ENCODE data around the gene TYW3. TPM values are rescaled to one million over a fixed set of nuclear protein-coding genes. Genes with fewer than 3 reads are reported as not detected.

The TYW3 gene
- total RNA-seq, 1 experiment from 2014 or later, result 31.3 TPM

DNA sequence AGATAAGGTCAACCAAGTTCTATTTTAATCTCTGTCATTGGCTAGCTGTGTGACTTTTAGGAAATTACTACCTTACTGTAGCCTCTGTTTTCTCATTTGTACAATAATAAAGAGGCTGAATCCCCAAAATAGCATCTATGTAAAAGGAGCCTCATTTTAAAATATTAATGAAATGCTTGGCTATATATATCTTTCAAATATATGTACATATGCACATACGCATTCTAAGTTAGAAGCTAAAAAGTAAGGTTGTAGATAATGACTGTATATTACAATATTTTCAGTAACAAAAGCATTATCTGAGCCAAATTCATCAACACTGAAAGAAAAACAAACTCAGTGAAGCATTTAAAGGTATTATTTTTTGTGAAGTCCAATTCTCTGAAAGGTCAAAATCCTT, 44.6 kb downstream of the TYW3 start:
- no TSS peak for BruUV-seq (replicated peaks)
- DNase-seq, result no peak
- no peaks in the 10 kb centered on the region for H3K27me3 Mint-ChIP-seq (ENCODE audit: unreplicated experiment)
- CTCF ChIA-PET, result interaction anchor here (0.9 kb wide), 1 partner anchor 377 kb away, joined by 3 read pairs; no protein-coding TSS in a partner anchor
- no peaks in the 10 kb centered on the region for H3K9me3 Mint-ChIP-seq (ENCODE audit: low read depth, unreplicated experiment)
- H3K4me3 Mint-ChIP-seq (ENCODE audit: low read depth, unreplicated experiment), result no peak overlapping the region
- H3K36me3 Mint-ChIP-seq (ENCODE audit: insufficient read depth, unreplicated experiment), result no peaks in the 10 kb centered on the region
- TF ChIP-seq, protein P1, sequence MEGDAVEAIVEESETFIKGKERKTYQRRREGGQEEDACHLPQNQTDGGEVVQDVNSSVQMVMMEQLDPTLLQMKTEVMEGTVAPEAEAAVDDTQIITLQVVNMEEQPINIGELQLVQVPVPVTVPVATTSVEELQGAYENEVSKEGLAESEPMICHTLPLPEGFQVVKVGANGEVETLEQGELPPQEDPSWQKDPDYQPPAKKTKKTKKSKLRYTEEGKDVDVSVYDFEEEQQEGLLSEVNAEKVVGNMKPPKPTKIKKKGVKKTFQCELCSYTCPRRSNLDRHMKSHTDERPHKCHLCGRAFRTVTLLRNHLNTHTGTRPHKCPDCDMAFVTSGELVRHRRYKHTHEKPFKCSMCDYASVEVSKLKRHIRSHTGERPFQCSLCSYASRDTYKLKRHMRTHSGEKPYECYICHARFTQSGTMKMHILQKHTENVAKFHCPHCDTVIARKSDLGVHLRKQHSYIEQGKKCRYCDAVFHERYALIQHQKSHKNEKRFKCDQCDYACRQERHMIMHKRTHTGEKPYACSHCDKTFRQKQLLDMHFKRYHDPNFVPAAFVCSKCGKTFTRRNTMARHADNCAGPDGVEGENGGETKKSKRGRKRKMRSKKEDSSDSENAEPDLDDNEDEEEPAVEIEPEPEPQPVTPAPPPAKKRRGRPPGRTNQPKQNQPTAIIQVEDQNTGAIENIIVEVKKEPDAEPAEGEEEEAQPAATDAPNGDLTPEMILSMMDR (IDR thresholded peaks at IDR 0.05; ENCODE audit: unreplicated experiment), result no peak
- H3K4me1 Mint-ChIP-seq (ENCODE audit: low read depth, unreplicated experiment), result no peaks in the 10 kb centered on the region
- intact Hi-C loops (cut with micrococcal nuclease; ENCODE audit: unreplicated experiment), result loop anchor here (10.0 kb wide), 1 partner anchor 187 kb away; no protein-coding TSS in a partner anchor
- H3K27ac Mint-ChIP-seq (ENCODE audit: unreplicated experiment), result no peak overlapping the region

DNA sequence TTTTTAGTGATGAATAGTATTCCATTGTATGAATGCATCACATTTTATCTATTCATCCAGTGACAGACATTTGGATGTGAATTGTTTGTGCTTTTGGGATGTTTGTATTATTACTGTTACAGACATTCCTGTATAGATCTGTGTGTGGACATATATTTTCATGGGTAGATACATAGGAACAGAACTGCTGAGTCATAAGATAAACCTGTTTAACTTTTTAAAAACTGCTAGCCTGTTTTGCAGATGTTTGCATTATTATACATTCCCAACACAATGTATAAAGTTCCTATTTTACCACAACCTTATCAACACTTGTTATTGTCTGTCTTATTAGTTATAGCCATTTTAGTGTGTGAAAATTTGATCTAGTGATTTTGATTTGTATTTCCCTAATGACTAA, 46.8 kb downstream of the TYW3 start:
- no peak overlapping the region for H3K4me3 Mint-ChIP-seq (ENCODE audit: low read depth, unreplicated experiment)
- no peaks in the 10 kb centered on the region for H3K9me3 Mint-ChIP-seq (ENCODE audit: low read depth, unreplicated experiment)
- DNase-seq, result no peak
- intact Hi-C loops (cut with micrococcal nuclease; ENCODE audit: unreplicated experiment), result loop anchor here (10.0 kb wide), 1 partner anchor 185 kb away; no protein-coding TSS in a partner anchor
- CTCF ChIA-PET, result no interaction called here
- H3K27ac Mint-ChIP-seq (ENCODE audit: unreplicated experiment), result no peak overlapping the region
- H3K36me3 Mint-ChIP-seq (ENCODE audit: insufficient read depth, unreplicated experiment), result no peaks in the 10 kb centered on the region
- no peaks in the 10 kb centered on the region for H3K4me1 Mint-ChIP-seq (ENCODE audit: low read depth, unreplicated experiment)
- no peaks in the 10 kb centered on the region for H3K27me3 Mint-ChIP-seq (ENCODE audit: unreplicated experiment)
- BruUV-seq (replicated peaks), result no TSS peak
- TF ChIP-seq, protein P1 (IDR thresholded peaks at IDR 0.05; ENCODE audit: unreplicated experiment), result no peak

DNA sequence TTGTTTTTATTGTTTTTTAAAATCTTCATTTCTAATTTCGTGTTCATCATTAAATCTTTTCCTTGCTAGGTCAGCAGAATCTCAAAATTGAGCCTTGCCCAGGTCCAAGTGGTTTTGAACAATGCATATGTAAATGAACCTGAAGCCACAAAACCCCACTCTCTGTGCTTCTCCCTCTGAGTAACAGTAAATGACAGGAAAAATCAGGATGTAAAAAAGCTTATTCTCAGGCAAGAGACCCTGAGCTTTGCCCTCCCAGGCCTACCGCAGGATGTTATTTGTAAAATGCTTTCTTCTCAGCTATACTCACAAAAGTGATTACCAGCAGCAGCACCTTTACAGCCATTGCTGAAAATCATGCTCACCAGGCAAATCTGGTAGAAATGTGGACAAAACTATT, 47.6 kb downstream of the TYW3 start:
- no peak for DNase-seq
- TF ChIP-seq, protein P1 (IDR thresholded peaks at IDR 0.05; ENCODE audit: unreplicated experiment), result no peak
- no peaks in the 10 kb centered on the region for H3K9me3 Mint-ChIP-seq (ENCODE audit: low read depth, unreplicated experiment)
- H3K36me3 Mint-ChIP-seq (ENCODE audit: insufficient read depth, unreplicated experiment), result no peaks in the 10 kb centered on the region
- CTCF ChIA-PET, result no interaction called here
- H3K4me3 Mint-ChIP-seq (ENCODE audit: low read depth, unreplicated experiment), result no peak overlapping the region
- no peak overlapping the region for H3K27ac Mint-ChIP-seq (ENCODE audit: unreplicated experiment)
- no peaks in the 10 kb centered on the region for H3K4me1 Mint-ChIP-seq (ENCODE audit: low read depth, unreplicated experiment)
- no TSS peak for BruUV-seq (replicated peaks)
- intact Hi-C loops (cut with micrococcal nuclease; ENCODE audit: unreplicated experiment), result no loop called here
- no peaks in the 10 kb centered on the region for H3K27me3 Mint-ChIP-seq (ENCODE audit: unreplicated experiment)

GRCh38 chr1:74785944-74786343, 53.0 kb downstream of the TYW3 start:
- CTCF ChIA-PET, result no interaction called here
- H3K27ac Mint-ChIP-seq (ENCODE audit: unreplicated experiment), result no peak overlapping the region
- no peak for DNase-seq
- intact Hi-C loops (cut with micrococcal nuclease; ENCODE audit: unreplicated experiment), result no loop called here
- H3K27me3 Mint-ChIP-seq (ENCODE audit: unreplicated experiment), result no peaks in the 10 kb centered on the region
- TF ChIP-seq, protein P1 (IDR thresholded peaks at IDR 0.05; ENCODE audit: unreplicated experiment), result no peak
- BruUV-seq (replicated peaks), result no TSS peak
- peaks cover 10% of the 10 kb centered on the region for H3K4me1 Mint-ChIP-seq (ENCODE audit: low read depth, unreplicated experiment)
- H3K4me3 Mint-ChIP-seq (ENCODE audit: low read depth, unreplicated experiment), result no peak overlapping the region
- no peaks in the 10 kb centered on the region for H3K9me3 Mint-ChIP-seq (ENCODE audit: low read depth, unreplicated experiment)
- no peaks in the 10 kb centered on the region for H3K36me3 Mint-ChIP-seq (ENCODE audit: insufficient read depth, unreplicated experiment)

Data from Calu3 (cell line).